T-helper 17 cell (primary cell): ENCODE measurements around the gene ADSS1. TPM values are rescaled to one million over a fixed set of nuclear protein-coding genes. Genes with fewer than 3 reads are reported as not detected.
"Not testable (repeated sequence)": the region's sequence is repeated elsewhere in the genome, so short reads cannot be mapped to it uniquely, and the experiment has no call there.

Experiments used
- ATAC-seq: fragments of 150-1000 bp; cut with Tn5 transposase; 2 replicates; pipeline ENCODE4 v1.10.0; 2021; ENCODE audit warnings: mild to moderate bottlenecking, moderate library complexity
- DNase-seq, 3 donors: peaks; one replicate each; pipeline versions ENCODE4 v3.0.0 to v3.0.0-alpha.2; 2020 to 2021
- H3K9me3 ChIP-seq: one replicate; pipeline ENCODE4 v1.7.0; 2013; ENCODE audit warnings: low read length, mild to moderate bottlenecking; ENCODE audit not compliant: control insufficient read depth, poor library complexity, severe bottlenecking
- H3K27ac Mint-ChIP-seq: one replicate; pipeline ENCODE4 v1.8.0; 2022; ENCODE audit warnings: mild to moderate bottlenecking, moderate library complexity, mixed read lengths
- H3K27me3 Mint-ChIP-seq: one replicate; pipeline ENCODE4 v1.8.0; 2022; ENCODE audit warnings: mixed read lengths
- H3K36me3 Mint-ChIP-seq: one replicate; pipeline ENCODE4 v1.8.0; 2022; ENCODE audit warnings: low read depth, mixed read lengths
- H3K4me1 Mint-ChIP-seq: one replicate; pipeline ENCODE4 v1.8.0; 2022; ENCODE audit warnings: mild to moderate bottlenecking, mixed read lengths
- H3K4me3 Mint-ChIP-seq: one replicate; pipeline ENCODE4 v1.8.0; 2022; ENCODE audit warnings: mild to moderate bottlenecking, moderate library complexity, mixed read lengths
- total RNA-seq, 4 donors: library from RNA in 2 of 4; stranded (reverse) in 2 of 4; gene quantifications; one replicate each; pipeline ENCODE4 v1.2.3 and lab custom pipeline; 2022 to 2026

The ADSS1 gene
- total RNA-seq, 2 donors from 2014 or later = 2.4 to 2.9 TPM

DNA sequence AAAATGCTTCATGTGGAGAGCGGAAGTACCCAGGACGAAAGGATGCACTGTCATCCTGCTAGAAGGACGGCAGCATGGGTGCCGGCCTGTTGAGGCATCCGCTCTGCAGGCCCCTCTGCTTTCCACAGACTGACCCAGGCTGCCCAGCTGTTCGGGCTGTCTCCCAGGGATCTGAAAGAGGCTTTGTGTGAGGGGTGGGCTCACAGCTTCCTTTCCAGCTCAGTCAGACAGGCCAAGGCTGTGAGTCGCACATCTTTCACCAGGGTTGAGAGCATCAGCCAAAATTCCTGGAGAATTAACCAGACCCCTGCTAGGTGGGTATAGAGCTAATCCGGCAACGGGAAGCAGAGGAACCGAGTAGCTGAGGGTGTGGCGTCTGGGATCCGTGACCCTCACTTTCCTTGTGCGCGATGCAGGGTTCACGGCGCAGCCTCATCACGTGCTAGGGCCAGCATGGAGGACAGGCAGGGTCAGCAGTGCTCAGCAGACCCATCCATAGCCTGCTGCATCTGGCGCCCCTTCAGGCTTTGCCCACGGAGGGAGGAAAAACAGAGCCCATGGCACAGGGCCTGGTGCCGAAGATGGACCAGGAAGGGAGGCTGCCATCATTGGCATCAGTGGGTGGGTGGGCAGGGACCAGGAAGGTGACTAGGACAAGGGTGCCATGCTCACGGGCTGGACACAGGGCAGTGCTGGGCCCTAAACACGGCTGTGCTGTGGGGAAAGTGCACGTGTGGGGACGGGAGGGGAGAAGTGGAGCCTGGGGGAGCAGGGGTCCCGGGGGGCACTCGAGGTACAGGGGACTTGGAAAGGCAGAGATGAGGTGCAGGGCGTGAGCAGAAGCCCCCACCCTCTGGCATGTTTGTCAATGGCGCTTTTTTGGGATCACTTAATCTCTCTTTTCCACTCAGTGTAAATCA is 19.7 kb downstream of the ADSS1 start:
- H3K4me3 Mint-ChIP-seq = no peak overlapping the region
- no peaks in the 10 kb centered on the region for H3K9me3 ChIP-seq
- no peak overlapping the region for H3K27ac Mint-ChIP-seq
- no peaks in the 10 kb centered on the region for H3K27me3 Mint-ChIP-seq
- DNase-seq (no peak), ATAC-seq (no peak)
- H3K36me3 Mint-ChIP-seq = no peaks in the 10 kb centered on the region
- H3K4me1 Mint-ChIP-seq = peaks cover 6% of the 10 kb centered on the region

DNA sequence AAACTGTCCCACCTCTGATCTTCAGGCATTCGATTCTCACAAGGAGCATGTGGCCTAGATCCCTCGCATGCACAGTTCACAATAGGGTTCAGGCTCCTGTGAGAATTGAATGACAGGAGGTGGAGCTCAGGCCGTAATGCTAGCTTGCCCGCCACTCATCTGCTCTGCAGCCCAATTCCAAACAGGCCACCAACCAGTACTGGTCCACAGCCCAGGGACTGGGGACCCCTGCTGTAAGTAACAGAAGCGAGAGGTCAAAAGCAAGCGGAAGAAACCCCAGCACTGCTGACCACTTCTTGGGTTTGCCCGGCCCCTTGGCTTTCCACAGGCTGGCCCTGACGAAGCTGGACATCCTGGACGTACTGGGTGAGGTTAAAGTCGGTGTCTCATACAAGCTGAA is 20.5 kb downstream of the ADSS1 start:
- no peak for ATAC-seq
- no peaks in the 10 kb centered on the region for H3K9me3 ChIP-seq
- H3K27me3 Mint-ChIP-seq = no peaks in the 10 kb centered on the region
- no peak overlapping the region for H3K4me3 Mint-ChIP-seq
- DNase-seq = no peak
- no peaks in the 10 kb centered on the region for H3K36me3 Mint-ChIP-seq
- H3K4me1 Mint-ChIP-seq = peaks cover 6% of the 10 kb centered on the region
- H3K27ac Mint-ChIP-seq = no peak overlapping the region

DNA sequence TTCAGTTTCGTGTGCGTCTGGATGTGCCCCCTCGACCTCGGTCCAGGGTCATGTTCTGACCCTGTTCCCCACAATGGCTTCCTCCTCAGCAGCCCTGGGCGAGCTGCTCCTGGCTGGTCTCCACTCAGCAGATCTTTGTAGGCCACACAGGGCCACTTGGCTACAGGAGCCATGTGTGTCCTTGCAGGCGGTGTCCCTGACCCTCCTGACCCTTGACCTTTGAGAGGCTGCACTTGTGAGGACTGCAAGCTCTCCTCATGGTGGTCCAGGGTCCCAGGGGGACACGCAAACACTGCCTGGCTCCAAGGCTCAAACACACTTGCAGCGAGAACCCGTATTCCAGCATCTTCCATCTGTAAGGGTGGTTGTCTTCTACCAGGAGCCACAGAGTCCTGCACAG is 21.4 kb downstream of the ADSS1 start:
- DNase-seq = no peak

DNA sequence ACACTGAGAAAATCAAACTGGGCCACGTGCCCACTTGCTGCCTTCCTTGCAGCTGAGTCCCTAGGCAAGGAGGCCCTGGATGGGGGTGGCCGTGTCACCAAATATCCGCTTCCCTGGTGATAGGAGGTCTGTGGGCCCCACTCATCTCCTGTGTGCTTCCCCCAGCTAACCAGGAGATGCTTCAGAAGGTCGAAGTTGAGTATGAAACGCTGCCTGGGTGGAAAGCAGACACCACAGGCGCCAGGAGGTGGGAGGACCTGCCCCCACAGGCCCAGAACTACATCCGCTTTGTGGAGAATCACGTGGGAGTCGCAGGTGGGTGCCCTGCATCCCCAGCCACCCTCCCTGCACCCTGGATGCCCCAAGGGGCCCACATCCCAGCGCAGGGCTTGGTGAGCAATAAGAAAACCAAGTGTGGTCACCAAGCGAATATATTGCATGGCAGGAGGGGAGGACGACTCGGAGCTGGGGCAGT is 22.1 kb downstream of the ADSS1 start:
- DNase-seq (no peak), ATAC-seq (peak; percentile 23)
- H3K4me1 Mint-ChIP-seq = peaks cover 4% of the 10 kb centered on the region
- no peaks in the 10 kb centered on the region for H3K27me3 Mint-ChIP-seq
- H3K9me3 ChIP-seq = no peaks in the 10 kb centered on the region
- H3K27ac Mint-ChIP-seq = no peak overlapping the region
- H3K36me3 Mint-ChIP-seq = no peaks in the 10 kb centered on the region
- H3K4me3 Mint-ChIP-seq = no peak overlapping the region

More for the DNA sequence above, 21.4 kb downstream of the ADSS1 start:
- Mint-ChIP-seq H3K4me1 (peaks cover 4% of the 10 kb centered on the region), H3K36me3 (no peaks in the 10 kb centered on the region), H3K27ac (no peak overlapping the region), H3K27me3 (no peaks in the 10 kb centered on the region), H3K4me3 (no peak overlapping the region)
- no peaks in the 10 kb centered on the region for H3K9me3 ChIP-seq
- no peak for ATAC-seq

DNA sequence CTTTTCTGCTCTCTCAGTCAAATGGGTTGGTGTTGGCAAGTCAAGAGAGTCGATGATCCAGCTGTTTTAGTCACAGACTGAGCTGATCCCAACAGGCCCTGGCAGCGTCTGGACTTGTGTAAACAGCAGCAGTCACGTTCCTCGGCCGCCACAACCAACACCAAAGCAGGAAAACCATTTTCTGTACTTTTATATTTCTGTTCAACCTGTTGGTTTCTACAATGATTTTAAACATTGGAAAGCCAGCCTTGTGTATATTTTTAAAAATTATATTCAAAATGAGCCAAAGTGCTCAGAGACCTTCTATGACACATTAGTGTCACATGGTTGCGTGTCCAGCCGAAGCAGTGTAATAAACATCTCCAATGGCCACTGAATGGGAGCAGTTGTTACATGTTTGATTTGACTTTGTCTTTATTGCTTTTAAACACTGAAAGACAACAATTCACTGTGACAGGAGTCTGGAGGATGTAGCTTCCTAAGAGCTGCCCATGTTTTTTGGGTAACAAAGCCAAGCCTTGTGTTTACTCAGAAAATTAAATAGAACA is 23.0 kb downstream of the ADSS1 start:
- peaks cover 4% of the 10 kb centered on the region for H3K4me1 Mint-ChIP-seq
- no peaks in the 10 kb centered on the region for H3K9me3 ChIP-seq
- no peaks in the 10 kb centered on the region for H3K36me3 Mint-ChIP-seq
- no peak overlapping the region for H3K27ac Mint-ChIP-seq
- H3K27me3 Mint-ChIP-seq = no peaks in the 10 kb centered on the region
- ATAC-seq = no peak
- no peak overlapping the region for H3K4me3 Mint-ChIP-seq
- no peak for DNase-seq

DNA sequence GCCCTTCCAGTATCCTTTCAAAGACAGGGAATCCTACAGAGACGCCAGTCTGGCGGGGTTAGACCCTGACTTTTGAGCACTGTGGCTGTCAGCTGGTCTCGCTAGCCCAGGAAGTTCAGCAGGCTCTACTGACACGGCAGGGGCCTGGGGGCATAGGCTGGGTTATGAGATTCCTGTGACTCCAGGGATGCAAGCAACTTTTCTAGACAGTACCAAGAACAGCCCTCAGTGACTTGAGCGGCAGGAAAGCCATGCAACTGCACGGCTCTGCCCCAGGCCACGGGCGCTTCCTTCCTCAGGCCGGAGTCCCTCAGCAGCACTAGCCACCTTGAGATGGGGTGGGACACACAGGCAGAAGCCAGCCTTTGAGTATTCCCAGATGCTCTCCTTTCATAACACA is 23.8 kb downstream of the ADSS1 start:
- ATAC-seq (no peak), DNase-seq (no peak)
- no peaks in the 10 kb centered on the region for H3K9me3 ChIP-seq
- Mint-ChIP-seq H3K4me1 (peaks cover 5% of the 10 kb centered on the region), H3K27me3 (no peaks in the 10 kb centered on the region), H3K4me3 (no peak overlapping the region), H3K36me3 (peaks cover under 1% of the 10 kb centered on the region), H3K27ac (no peak overlapping the region)

DNA sequence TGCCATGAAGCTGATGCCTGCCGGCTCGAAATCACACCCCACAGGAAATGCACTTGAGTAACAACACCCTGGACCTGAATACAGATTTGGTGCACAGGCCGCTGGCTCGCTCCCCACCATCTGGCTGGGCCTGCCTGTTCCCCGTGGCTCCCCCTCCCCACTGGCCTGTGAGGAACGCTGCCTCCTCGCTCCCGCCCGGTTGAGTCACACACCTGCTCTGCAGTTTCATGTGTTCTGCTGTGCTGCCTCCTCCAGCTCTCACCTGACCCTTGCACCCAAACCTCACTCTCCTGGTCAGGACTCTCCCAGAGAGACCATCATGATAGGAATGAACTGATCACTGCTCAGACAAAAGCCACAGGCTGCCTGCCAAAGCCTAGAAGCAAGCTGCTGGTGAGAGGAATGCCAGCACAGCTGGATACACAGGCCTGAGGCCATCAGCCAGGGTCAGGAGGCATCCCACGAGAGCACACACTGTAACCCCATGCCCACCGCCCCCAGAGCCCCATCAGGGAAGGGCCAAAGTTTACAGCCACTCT is 25.2 kb downstream of the ADSS1 start:
- H3K9me3 ChIP-seq = no peaks in the 10 kb centered on the region
- ATAC-seq = no peak
- Mint-ChIP-seq H3K27me3 (no peaks in the 10 kb centered on the region), H3K27ac (no peak overlapping the region), H3K36me3 (peaks cover 3% of the 10 kb centered on the region), H3K4me3 (no peak overlapping the region), H3K4me1 (peaks cover 15% of the 10 kb centered on the region)
- DNase-seq = no peak

DNA sequence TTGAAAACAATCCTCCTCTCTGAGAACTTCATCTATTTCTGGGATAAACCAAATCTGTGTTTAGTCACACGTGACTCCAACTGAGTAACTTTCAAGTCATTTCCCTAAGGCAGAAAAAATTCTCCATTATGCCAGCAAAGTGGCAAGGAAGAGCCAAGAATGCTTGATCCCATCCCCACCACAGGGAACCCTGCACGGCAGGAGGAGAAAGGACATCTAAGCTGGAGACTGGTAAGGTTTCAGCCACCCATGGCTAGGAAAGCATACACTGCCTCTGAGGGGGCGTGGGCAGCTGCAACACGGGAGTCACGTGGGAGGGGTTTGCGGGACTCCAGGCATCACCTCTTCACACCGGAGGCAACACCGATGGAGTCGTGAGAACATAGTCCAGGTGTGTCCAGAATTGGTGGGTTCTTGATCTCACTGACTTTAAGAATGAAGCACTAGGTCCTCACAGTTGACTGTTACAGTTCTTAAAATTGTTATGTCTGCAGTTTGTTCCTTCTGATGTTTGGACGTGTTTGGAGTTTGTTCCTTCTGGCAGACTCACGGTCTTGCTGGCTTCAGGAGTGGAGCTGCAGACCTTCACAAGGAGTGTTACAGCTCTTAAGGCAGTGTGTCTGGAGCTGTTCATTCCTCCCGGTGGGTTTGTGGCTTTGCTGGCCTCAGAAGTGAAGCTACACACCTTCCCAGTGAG is 26.2 kb downstream of the ADSS1 start:
- ATAC-seq (no peak), DNase-seq (no peak)
- H3K36me3 Mint-ChIP-seq = peaks cover 3% of the 10 kb centered on the region
- peak overlapping the region; percentile 50 for H3K4me3 Mint-ChIP-seq
- peaks cover 22% of the 10 kb centered on the region for H3K4me1 Mint-ChIP-seq
- peak overlapping the region; percentile 57 for H3K27ac Mint-ChIP-seq
- no peaks in the 10 kb centered on the region for H3K9me3 ChIP-seq
- H3K27me3 Mint-ChIP-seq = no peaks in the 10 kb centered on the region

DNA sequence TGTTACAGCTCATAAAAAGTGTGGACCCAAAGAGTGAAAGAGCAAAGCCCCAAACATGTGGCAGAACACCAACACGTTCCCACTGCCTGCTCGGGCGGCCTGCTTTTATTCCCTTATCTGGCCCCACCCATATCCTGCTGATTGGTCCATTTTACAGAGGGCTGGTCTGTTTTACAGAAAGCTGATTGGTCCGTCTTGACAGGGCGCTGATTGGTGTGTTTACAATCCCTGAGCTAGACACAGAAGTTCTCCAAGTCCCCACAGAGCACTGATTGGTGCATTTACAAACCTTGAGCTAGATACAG is 26.7 kb downstream of the ADSS1 start:
- ATAC-seq, H3K4me3 Mint-ChIP-seq, H3K9me3 ChIP-seq, H3K27me3 Mint-ChIP-seq, DNase-seq, H3K36me3 Mint-ChIP-seq: not testable (repeated sequence)
- Mint-ChIP-seq H3K27ac (peak overlapping the region; percentile 57), H3K4me1 (peaks cover 23% of the 10 kb centered on the region)

DNA sequence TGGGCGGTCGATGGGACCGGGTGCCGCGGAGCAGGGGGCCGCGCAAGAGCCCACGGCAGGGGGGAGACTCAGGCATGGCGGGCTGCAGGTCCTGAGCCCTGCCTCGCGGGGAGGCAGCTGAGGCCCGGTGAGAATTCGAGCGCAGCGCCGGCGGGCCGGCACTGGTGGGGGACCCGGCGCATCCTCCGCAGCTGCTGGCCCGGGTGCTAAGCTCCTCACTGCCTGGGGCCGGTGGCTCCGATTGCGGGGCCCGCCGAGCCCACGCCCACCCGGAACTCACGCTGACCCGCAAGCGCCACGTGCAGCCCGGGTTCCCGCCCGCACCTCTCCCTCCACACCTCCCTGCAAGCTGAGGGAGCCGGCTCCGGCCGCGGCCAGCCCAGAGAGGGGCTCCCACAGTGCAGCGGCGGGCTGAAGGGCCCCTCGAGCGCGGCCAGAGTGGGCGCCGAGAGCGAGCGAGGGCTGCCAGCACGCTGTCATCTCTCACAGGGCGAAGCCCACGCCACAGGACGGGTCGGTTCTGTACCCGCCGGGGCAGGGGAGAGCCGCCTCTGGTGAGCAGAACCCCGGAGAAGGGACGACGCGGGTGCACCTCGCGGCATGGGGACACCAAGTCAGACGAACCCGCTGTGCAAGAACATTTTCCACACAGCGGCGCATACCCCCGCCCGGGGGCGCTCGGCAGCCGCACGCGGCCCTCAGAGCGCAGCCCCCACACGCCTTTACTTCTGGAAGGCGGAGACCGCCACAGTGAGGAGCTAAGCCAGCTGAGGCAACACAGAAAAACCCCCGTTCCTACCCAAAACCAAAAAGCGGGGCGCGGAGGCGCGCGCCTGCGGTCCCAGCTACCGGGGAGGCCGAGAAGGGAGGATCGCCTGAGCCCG is 27.8 kb downstream of the ADSS1 start:
- peak overlapping the region; percentile 88 for H3K27ac Mint-ChIP-seq
- H3K36me3 Mint-ChIP-seq = peaks cover 3% of the 10 kb centered on the region
- ATAC-seq = no peak
- DNase-seq = peak in 1 of 3 donors; percentile 14
- peak overlapping the region; percentile 96 for H3K4me3 Mint-ChIP-seq
- no peaks in the 10 kb centered on the region for H3K27me3 Mint-ChIP-seq
- H3K9me3 ChIP-seq = no peaks in the 10 kb centered on the region
- peaks cover 19% of the 10 kb centered on the region for H3K4me1 Mint-ChIP-seq

DNA sequence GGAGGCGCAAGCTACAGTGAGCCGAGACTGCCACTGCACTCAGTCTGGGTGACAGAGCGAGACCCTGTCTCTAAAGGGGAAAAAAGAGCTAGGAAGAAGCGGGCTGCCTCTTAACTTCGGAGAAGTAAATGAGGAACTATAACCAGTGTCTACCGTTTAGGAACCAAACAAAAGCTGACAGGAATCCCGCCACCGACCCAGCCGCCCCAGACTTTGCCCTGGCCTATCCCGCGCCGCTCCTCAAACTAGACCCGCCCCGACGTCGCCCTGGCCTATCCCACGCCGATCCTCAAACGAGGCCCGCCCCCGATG is 28.4 kb downstream of the ADSS1 start:
- ATAC-seq (no peak), DNase-seq (no peak)
- Mint-ChIP-seq H3K4me1 (peaks cover 23% of the 10 kb centered on the region), H3K27ac (peak overlapping the region; percentile 88), H3K27me3 (no peaks in the 10 kb centered on the region), H3K36me3 (peaks cover 3% of the 10 kb centered on the region), H3K4me3 (peak overlapping the region; percentile 96)
- no peaks in the 10 kb centered on the region for H3K9me3 ChIP-seq

DNA sequence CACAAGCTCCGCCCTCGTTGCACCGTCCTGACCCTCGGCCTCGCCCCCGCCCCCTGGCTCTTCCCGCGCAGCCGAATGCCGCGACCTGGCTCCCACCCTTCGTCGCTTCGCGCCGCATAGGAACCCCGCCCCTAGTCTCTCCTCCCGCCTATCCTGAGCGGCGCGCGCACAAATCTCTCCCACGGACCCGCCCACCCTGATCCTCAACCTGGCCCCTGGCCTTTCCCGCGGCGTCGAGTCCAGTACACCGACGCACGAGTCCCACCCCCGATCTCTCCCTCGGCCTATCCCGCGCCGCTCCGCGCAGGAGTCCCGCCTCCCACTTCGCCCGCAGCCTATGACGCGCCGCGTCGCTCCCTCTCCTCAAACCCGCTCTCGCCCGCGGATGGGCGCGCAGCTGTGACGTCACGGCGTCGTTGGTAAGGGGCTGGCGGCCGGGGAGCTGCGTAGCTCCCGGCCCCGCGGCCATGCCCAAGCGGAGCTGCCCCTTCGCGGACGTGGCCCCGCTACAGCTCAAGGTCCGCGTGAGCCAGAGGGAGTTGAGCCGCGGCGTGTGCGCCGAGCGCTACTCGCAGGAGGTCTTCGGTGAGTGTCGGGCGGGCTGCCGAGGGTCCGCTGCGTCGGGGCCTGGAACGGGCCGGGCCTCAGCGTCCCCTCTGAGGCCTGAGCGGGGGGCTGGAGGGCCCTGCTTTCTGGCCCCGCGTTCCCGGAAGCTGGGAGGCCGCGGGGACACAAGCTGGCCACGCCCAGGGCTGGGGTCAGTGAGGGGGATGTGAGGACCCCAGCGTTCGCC is 28.9 kb downstream of the ADSS1 start, which contains the start of gene SIVA1:
Gene SIVA1 (plus strand): TSS at position 413 of the 793 bp plus-strand sequence. CDS start 55 bp downstream, at position 468.
- Mint-ChIP-seq H3K36me3 (peaks cover 3% of the 10 kb centered on the region), H3K27ac (peak within 1 kb of the TSS; percentile 88), H3K4me1 (peaks cover 26% of the 10 kb centered on the region), H3K27me3 (no peaks in the 10 kb centered on the region), H3K4me3 (peak within 1 kb of the TSS; percentile 96)
- ATAC-seq (peak; percentile 91), DNase-seq (peak; percentile 99)
- H3K9me3 ChIP-seq = no peaks in the 10 kb centered on the region
